CD14-positive monocyte (primary cell): ENCODE data around the gene EGR2. TPM values are rescaled to one million over a fixed set of nuclear protein-coding genes. Genes with fewer than 3 reads are reported as not detected.

Experiments used
- DNase-seq, 3 donors: peaks; one replicate each; pipeline ENCODE4 v3.0.0-alpha.2; 2011 to 2022
- H2AFZ ChIP-seq: 2 replicates; pipeline ENCODE4 v1.6.0; 2012; ENCODE audit warnings: mild to moderate bottlenecking, low read depth, low read length, inconsistent platforms; ENCODE audit not compliant: insufficient read depth, poor library complexity, severe bottlenecking
- H3K27ac ChIP-seq, 2 donors: 1 replicate in 1 of 2; 2 replicates in 1 of 2; pipeline ENCODE4 v1.5.1; 2012 to 2013; ENCODE audit warnings: low read length in 2 of 2, control low read depth in 1 of 2, inconsistent platforms in 1 of 2, low read depth in 1 of 2, mild to moderate bottlenecking in 1 of 2
- H3K27me3 ChIP-seq, 2 donors: one replicate each; pipeline versions ENCODE4 v1.6.0 to v1.6.1; 2011 to 2013; ENCODE audit warnings: low read length in 2 of 2; ENCODE audit not compliant: control insufficient read depth in 2 of 2, insufficient read depth in 2 of 2
- H3K36me3 ChIP-seq, 2 donors: replicated peaks in 1 of 2; 1 replicate in 1 of 2; 2 replicates in 1 of 2; pipeline versions ENCODE4 v1.5.1 to v1.6.1; 2012 to 2013; ENCODE audit warnings: low read length in 2 of 2, control low read depth in 1 of 2, inconsistent platforms in 1 of 2, mild to moderate bottlenecking in 1 of 2; ENCODE audit not compliant: insufficient read depth in 2 of 2, control insufficient read depth in 1 of 2
- H3K4me1 ChIP-seq, 2 donors: 1 replicate in 1 of 2; 2 replicates in 1 of 2; pipeline versions ENCODE4 v1.5.1 to v1.6.1; 2012 to 2013; ENCODE audit warnings: low read length in 2 of 2, control low read depth in 1 of 2, inconsistent platforms in 1 of 2, mild to moderate bottlenecking in 1 of 2, moderate library complexity in 1 of 2; ENCODE audit not compliant: insufficient read depth in 2 of 2, control insufficient read depth in 1 of 2
- H3K4me2 ChIP-seq: replicated peaks from 2 replicates; pipeline ENCODE3; 2012; ENCODE audit warnings: low read length, moderate library complexity, mild to moderate bottlenecking; ENCODE audit not compliant: poor library complexity, severe bottlenecking; ENCODE audit errors: extremely low read depth
- H3K4me3 ChIP-seq, 3 experiments: fragments of 200-600 bp in 1 of 3; sonication (generic) in 1 of 3; replicated peaks in 1 of 3; 1 replicate in 2 of 3; 2 replicates in 1 of 3; pipeline ENCODE4 v1.5.1; 2011 to 2013; ENCODE audit warnings: low read length in 3 of 3, mild to moderate bottlenecking in 3 of 3, control low read depth in 2 of 3, low read depth in 2 of 3, inconsistent platforms in 1 of 3, moderate library complexity in 1 of 3
- H3K79me2 ChIP-seq: 2 replicates; pipeline ENCODE4 v1.6.0; 2012; ENCODE audit warnings: mild to moderate bottlenecking, control low read depth, inconsistent platforms, low read length, moderate library complexity; ENCODE audit not compliant: insufficient read depth
- H3K9ac ChIP-seq: 2 replicates; pipeline ENCODE4 v1.6.0; 2017; ENCODE audit warnings: low read length, mild to moderate bottlenecking; ENCODE audit not compliant: insufficient read depth, poor library complexity, severe bottlenecking
- H3K9me3 ChIP-seq, 2 donors: replicated peaks in 1 of 2; 1 replicate in 1 of 2; 2 replicates in 1 of 2; pipeline versions ENCODE4 v1.5.1 to v1.6.1; 2012 to 2013; ENCODE audit warnings: low read length in 2 of 2, control low read depth in 1 of 2; ENCODE audit not compliant: control insufficient read depth in 1 of 2, insufficient read depth in 1 of 2
- H4K20me1 ChIP-seq: 2 replicates; pipeline ENCODE4 v1.6.0; 2012; ENCODE audit warnings: mild to moderate bottlenecking, low read length, control low read depth, moderate library complexity; ENCODE audit not compliant: insufficient read depth
- H3K27ac Mint-ChIP-seq, 7 donors: one replicate each; pipeline ENCODE4 v1.8.0; 2020; ENCODE audit warnings: mild to moderate bottlenecking in 7 of 7, mixed read lengths in 7 of 7, moderate library complexity in 6 of 7, inconsistent platforms in 2 of 7
- H3K27me3 Mint-ChIP-seq, 3 donors: one replicate each; pipeline ENCODE4 v1.8.0; 2021 to 2022; ENCODE audit warnings: low read depth in 3 of 3, mild to moderate bottlenecking in 3 of 3, mixed read lengths in 3 of 3, moderate library complexity in 3 of 3, inconsistent platforms in 1 of 3
- H3K36me3 Mint-ChIP-seq, 2 donors: one replicate each; pipeline ENCODE4 v1.8.0; 2020; ENCODE audit warnings: mixed read lengths in 2 of 2, inconsistent platforms in 1 of 2, mild to moderate bottlenecking in 1 of 2
- H3K4me1 Mint-ChIP-seq: one replicate; pipeline ENCODE4 v1.8.0; 2020; ENCODE audit warnings: mild to moderate bottlenecking, mixed read lengths
- H3K4me3 Mint-ChIP-seq, 2 donors: one replicate each; pipeline ENCODE4 v1.8.0; 2020; ENCODE audit warnings: mild to moderate bottlenecking in 2 of 2, mixed read lengths in 2 of 2, moderate library complexity in 1 of 2
- H3K9me3 Mint-ChIP-seq, 7 donors: one replicate each; pipeline ENCODE4 v1.8.0; 2020 to 2022; ENCODE audit warnings: mixed read lengths in 7 of 7, mild to moderate bottlenecking in 6 of 7, moderate library complexity in 6 of 7, inconsistent platforms in 2 of 7
- WGBS: methylation state at CpG from one replicate; pipeline ENCODE4 v1.1.5; 2013; ENCODE audit warnings: missing lambda C conversion rate; ENCODE audit not compliant: insufficient coverage; 5-methylcytosine and 5-hydroxymethylcytosine counted together
- intact Hi-C, 2 donors: fragments of 100-400 bp; cut with micrococcal nuclease; formaldehyde crosslinking; loops; one replicate each; pipeline versions ENCODE4 v1.15.0 to v1.15.1; 2023
- polyA plus RNA-seq, 3 donors: library from polyadenylated mRNA; depleted of rRNA in 1 of 3; unstranded in 2 of 3; stranded (reverse) in 1 of 3; fragments of 300-500 nt in 2 of 3; fragments of >200 nt in 1 of 3; fragmentation: Illumina TruSeq in 2 of 3; gene quantifications; 1 replicate in 2 of 3; 2 replicates in 1 of 3; pipeline ENCODE4 v1.2.3, GENCODE V29; 2012 to 2021
- TF ChIP-seq, protein P1 (sequence below): fragments of 200-600 bp; IDR thresholded peaks from one replicate; pipeline ENCODE4 v1.8.0; 2022; ENCODE audit warnings: antibody characterized with exemption, mild to moderate bottlenecking

The EGR2 gene
- polyA plus RNA-seq, 3 donors, result 9.9 to 54.9 (median 10.3) TPM

DNA sequence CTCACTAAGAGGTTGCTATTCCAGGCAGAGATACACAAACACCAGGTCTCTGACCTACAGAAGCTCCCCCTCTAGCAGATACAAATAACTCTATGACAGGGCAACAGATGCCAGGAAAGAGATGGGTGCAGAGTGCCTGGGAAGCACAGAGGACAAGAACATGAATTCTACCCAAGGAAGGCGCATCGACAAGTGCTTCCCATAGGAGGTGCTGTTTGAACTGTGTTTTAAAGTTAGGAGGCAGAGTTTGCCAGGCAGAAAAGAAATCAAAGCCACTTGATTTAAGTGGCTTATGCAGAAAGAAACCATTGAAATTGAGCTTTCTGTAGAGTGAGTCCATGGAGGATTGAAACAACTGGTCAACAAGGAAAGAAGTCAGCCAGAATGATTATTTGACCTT is 35.3 kb upstream of the EGR2 start:
- TF ChIP-seq, protein P1, sequence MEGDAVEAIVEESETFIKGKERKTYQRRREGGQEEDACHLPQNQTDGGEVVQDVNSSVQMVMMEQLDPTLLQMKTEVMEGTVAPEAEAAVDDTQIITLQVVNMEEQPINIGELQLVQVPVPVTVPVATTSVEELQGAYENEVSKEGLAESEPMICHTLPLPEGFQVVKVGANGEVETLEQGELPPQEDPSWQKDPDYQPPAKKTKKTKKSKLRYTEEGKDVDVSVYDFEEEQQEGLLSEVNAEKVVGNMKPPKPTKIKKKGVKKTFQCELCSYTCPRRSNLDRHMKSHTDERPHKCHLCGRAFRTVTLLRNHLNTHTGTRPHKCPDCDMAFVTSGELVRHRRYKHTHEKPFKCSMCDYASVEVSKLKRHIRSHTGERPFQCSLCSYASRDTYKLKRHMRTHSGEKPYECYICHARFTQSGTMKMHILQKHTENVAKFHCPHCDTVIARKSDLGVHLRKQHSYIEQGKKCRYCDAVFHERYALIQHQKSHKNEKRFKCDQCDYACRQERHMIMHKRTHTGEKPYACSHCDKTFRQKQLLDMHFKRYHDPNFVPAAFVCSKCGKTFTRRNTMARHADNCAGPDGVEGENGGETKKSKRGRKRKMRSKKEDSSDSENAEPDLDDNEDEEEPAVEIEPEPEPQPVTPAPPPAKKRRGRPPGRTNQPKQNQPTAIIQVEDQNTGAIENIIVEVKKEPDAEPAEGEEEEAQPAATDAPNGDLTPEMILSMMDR, result peak; percentile 27
- peaks cover 8 to 16% of the 10 kb centered on the region in 2 donors for H3K9me3 ChIP-seq
- Mint-ChIP-seq H3K27ac (peak overlapping the region in 3 of 7 donors; percentile 2 to 12 (median 6)), H3K27me3 (peaks cover 0 to 2% (median 2%) of the 10 kb centered on the region in 3 donors), H3K36me3 (no peaks in the 10 kb centered on the region), H3K4me1 (peaks cover 47% of the 10 kb centered on the region), H3K4me3 (no peak overlapping the region), H3K9me3 (peaks cover 5 to 24% (median 19%) of the 10 kb centered on the region in 7 donors)
- H3K4me2 ChIP-seq, result no peak overlapping the region
- no peaks in the 10 kb centered on the region for H3K79me2 ChIP-seq
- no peak overlapping the region for H3K9ac ChIP-seq
- intact Hi-C loops, result no loop called here
- no peaks in the 10 kb centered on the region for H4K20me1 ChIP-seq
- H3K27ac ChIP-seq, result no peak overlapping the region
- no peak for DNase-seq
- H3K4me3 ChIP-seq, result no peak overlapping the region
- H3K27me3 ChIP-seq, result no peaks in the 10 kb centered on the region
- peaks cover 39 to 50% of the 10 kb centered on the region in 2 donors for H3K4me1 ChIP-seq
- WGBS, result 96% methylated on average over 2 of the region's 2 CpGs
- H2AFZ ChIP-seq, result no peak overlapping the region
- H3K36me3 ChIP-seq, result no peaks in the 10 kb centered on the region

DNA sequence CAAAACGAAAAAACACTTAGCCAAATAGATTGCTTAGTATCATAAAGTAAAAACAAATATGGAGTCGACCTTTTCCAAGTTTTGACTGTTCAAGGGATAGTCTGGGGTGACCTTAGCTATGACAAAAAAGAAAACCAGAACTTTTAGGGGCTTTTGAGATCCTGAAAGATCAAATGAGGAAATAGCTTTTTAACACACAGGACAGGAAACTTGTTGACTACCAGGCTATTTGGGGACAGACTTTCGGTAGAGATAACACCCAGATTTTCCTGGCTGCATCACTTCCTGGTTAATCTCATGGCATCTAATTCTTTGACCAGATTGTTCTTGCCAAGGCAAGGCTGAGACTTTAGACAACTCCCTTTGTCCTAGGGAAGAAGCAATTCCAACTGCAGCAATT is 34.5 kb upstream of the EGR2 start:
- TF ChIP-seq, protein P1, result no peak
- peaks cover 47% of the 10 kb centered on the region for H3K4me1 Mint-ChIP-seq
- DNase-seq, result peak in 2 of 3 donors; percentile 23 to 27
- H3K4me3 Mint-ChIP-seq, result no peak overlapping the region
- H3K9me3 Mint-ChIP-seq, result peaks cover 5 to 25% (median 20%) of the 10 kb centered on the region in 7 donors
- H3K9ac ChIP-seq, result no peak overlapping the region
- no peaks in the 10 kb centered on the region for H3K36me3 Mint-ChIP-seq
- H3K79me2 ChIP-seq, result no peaks in the 10 kb centered on the region
- H3K27ac ChIP-seq, result no peak overlapping the region
- H2AFZ ChIP-seq, result peak overlapping the region; percentile 31
- peak overlapping the region in 4 of 7 donors; percentile 5 to 72 (median 48) for H3K27ac Mint-ChIP-seq
- H3K4me2 ChIP-seq, result peak overlapping the region; percentile 0
- H4K20me1 ChIP-seq, result no peaks in the 10 kb centered on the region
- H3K27me3 ChIP-seq, result no peaks in the 10 kb centered on the region
- H3K4me1 ChIP-seq, result peaks cover 39 to 50% of the 10 kb centered on the region in 2 donors
- H3K36me3 ChIP-seq, result no peaks in the 10 kb centered on the region
- intact Hi-C loops, result no loop called here
- no peak overlapping the region for H3K4me3 ChIP-seq
- H3K9me3 ChIP-seq, result peaks cover 8 to 16% of the 10 kb centered on the region in 2 donors
- 0% methylated on average over 1 of the region's 3 CpGs for WGBS
- peaks cover 0 to 2% (median 2%) of the 10 kb centered on the region in 3 donors for H3K27me3 Mint-ChIP-seq
